ENCODE measurements around the gene TCL1B. TPM values are rescaled to one million over a fixed set of nuclear protein-coding genes. Genes with fewer than 3 reads are reported as not detected.

Gene TCL1B
- total RNA-seq, 2 experiments from 2014 or later: not detected

DNA sequence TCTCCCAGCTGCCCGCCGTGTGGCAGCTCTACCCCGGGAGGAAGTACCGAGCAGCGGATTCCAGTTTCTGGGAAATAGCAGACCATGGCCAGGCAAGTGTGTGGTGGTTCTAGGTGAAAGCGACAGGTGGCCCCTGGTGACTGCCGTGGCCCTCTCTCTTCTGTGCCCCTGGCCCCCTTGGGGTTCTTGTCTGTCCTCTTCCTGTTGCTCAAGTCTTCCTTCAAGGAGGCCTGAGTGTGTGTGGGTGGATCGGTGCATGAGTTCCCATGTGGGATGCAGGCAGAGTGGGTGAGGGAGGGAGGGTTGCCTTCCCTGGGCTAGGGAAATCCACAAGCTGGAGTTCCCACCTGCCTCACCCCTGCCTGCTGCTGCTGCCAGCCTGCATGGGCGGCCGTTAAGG lies 4.6 kb downstream of the TCL1B start:
- no peaks in the 10 kb centered on the region for H3K9me3 Mint-ChIP-seq
- H3K4me1 Mint-ChIP-seq (ENCODE audit: low read depth): no peaks in the 10 kb centered on the region
- H3K27me3 Mint-ChIP-seq: peaks cover 34% of the 10 kb centered on the region
- no peaks in the 10 kb centered on the region for H3K36me3 Mint-ChIP-seq (ENCODE audit: low read depth)
- peaks cover 0 to 2% of the 10 kb centered on the region in 2 experiments for H3K27me3 ChIP-seq (ENCODE audit: control insufficient read depth in 1 of 2, insufficient read depth in 2 of 2, low read length in 2 of 2)
- H3K36me3 ChIP-seq (ENCODE audit: insufficient read depth, low read length): no peaks in the 10 kb centered on the region
- no peak for ATAC-seq (ENCODE audit: poor library complexity)
- H3K4me1 ChIP-seq (ENCODE audit: insufficient read depth, low read length): no peaks in the 10 kb centered on the region
- POLR2A ChIA-PET: no interaction called here
- peaks cover 0 to 11% of the 10 kb centered on the region in 2 experiments for H3K9me3 ChIP-seq (ENCODE audit: control insufficient read depth in 1 of 2, insufficient read depth in 1 of 2, low read length in 2 of 2)
- no peak for DNase-seq
- intact Hi-C loops (cut with DNase I, micrococcal nuclease): no loop called here
- no peak overlapping the region for H3K4me3 ChIP-seq (ENCODE audit: low read length)
- H3K4me3 Mint-ChIP-seq: no peak overlapping the region
- TF ChIP-seq, protein P1, sequence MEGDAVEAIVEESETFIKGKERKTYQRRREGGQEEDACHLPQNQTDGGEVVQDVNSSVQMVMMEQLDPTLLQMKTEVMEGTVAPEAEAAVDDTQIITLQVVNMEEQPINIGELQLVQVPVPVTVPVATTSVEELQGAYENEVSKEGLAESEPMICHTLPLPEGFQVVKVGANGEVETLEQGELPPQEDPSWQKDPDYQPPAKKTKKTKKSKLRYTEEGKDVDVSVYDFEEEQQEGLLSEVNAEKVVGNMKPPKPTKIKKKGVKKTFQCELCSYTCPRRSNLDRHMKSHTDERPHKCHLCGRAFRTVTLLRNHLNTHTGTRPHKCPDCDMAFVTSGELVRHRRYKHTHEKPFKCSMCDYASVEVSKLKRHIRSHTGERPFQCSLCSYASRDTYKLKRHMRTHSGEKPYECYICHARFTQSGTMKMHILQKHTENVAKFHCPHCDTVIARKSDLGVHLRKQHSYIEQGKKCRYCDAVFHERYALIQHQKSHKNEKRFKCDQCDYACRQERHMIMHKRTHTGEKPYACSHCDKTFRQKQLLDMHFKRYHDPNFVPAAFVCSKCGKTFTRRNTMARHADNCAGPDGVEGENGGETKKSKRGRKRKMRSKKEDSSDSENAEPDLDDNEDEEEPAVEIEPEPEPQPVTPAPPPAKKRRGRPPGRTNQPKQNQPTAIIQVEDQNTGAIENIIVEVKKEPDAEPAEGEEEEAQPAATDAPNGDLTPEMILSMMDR (IDR thresholded peaks at IDR 0.05): no peak
- H3K27ac Mint-ChIP-seq: no peak overlapping the region
- no peak overlapping the region for H3K27ac ChIP-seq (ENCODE audit: low read depth in 1 of 2, low read length in 2 of 2)
- CTCF ChIA-PET: no interaction called here

DNA sequence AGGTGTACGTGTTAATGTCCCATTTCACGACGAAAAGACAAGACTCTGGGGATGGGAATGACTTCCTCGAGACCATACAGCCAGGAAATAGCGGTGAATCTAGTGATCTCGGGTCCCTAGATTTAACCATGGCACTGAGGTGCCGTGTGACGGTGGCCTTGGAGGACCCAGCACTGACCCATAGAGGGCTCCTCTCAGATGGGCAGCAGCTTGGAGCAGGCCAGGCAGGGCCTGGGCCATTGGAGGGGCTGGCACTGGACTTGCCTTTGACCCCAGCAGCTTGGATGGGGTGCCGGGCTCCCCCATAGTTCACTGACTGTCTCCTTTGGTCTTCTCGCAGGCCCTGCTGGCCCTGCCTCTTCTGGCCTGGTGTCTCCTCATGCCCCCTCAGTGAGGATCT lies 5.4 kb downstream of the TCL1B start:
- H3K4me1 ChIP-seq (ENCODE audit: insufficient read depth, low read length): no peaks in the 10 kb centered on the region
- Mint-ChIP-seq H3K27me3 (peaks cover 42% of the 10 kb centered on the region), H3K4me3 (no peak overlapping the region), H3K9me3 (no peaks in the 10 kb centered on the region), H3K36me3 (ENCODE audit: low read depth) (no peaks in the 10 kb centered on the region), H3K27ac (no peak overlapping the region), H3K4me1 (ENCODE audit: low read depth) (no peaks in the 10 kb centered on the region)
- ATAC-seq (ENCODE audit: poor library complexity): no peak
- CTCF ChIA-PET: no interaction called here
- intact Hi-C loops (cut with DNase I, micrococcal nuclease): no loop called here
- H3K27me3 ChIP-seq (ENCODE audit: control insufficient read depth in 1 of 2, insufficient read depth in 2 of 2, low read length in 2 of 2): peaks cover 0 to 2% of the 10 kb centered on the region in 2 experiments
- TF ChIP-seq, protein P1 (IDR thresholded peaks at IDR 0.05): no peak
- H3K27ac ChIP-seq (ENCODE audit: low read depth in 1 of 2, low read length in 2 of 2): no peak overlapping the region
- H3K9me3 ChIP-seq (ENCODE audit: control insufficient read depth in 1 of 2, insufficient read depth in 1 of 2, low read length in 2 of 2): peaks cover 0 to 7% of the 10 kb centered on the region in 2 experiments
- no peak for DNase-seq
- no peak overlapping the region for H3K4me3 ChIP-seq (ENCODE audit: low read length)
- POLR2A ChIA-PET: no interaction called here
- H3K36me3 ChIP-seq (ENCODE audit: insufficient read depth, low read length): no peaks in the 10 kb centered on the region

DNA sequence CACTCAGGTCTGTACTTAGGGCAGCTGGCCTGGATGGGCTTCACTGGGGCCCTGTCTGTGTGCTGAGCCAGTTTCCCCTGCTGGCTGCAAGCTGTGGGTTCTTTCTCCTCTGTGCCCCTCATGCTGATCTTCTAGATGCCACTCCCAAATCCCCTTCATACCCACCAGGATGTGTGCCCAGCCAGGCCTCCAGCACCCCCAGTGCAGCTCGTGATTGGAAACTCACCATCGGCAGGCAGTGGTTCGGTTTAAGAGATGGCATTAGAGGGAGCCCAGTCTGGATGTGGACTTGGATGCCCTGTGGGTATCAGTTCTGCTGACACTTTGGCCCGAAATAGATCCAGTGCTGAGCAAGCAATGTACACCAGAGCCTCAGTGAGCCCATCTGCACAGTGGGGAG lies 5.9 kb downstream of the TCL1B start:
- POLR2A ChIA-PET: no interaction called here
- no peaks in the 10 kb centered on the region for H3K4me1 Mint-ChIP-seq (ENCODE audit: low read depth)

More for the DNA sequence above, 5.9 kb downstream of the TCL1B start:
- no peaks in the 10 kb centered on the region for H3K4me1 ChIP-seq (ENCODE audit: insufficient read depth, low read length)
- Mint-ChIP-seq H3K36me3 (ENCODE audit: low read depth) (no peaks in the 10 kb centered on the region), H3K9me3 (no peaks in the 10 kb centered on the region), H3K4me3 (no peak overlapping the region), H3K27me3 (peaks cover 44% of the 10 kb centered on the region), H3K27ac (no peak overlapping the region)
- ATAC-seq (ENCODE audit: poor library complexity) (no peak), DNase-seq (no peak)
- H3K4me3 ChIP-seq (ENCODE audit: low read length): no peak overlapping the region
- no peaks in the 10 kb centered on the region for H3K36me3 ChIP-seq (ENCODE audit: insufficient read depth, low read length)
- CTCF ChIA-PET: no interaction called here
- peaks cover 0 to 2% of the 10 kb centered on the region in 2 experiments for H3K27me3 ChIP-seq (ENCODE audit: control insufficient read depth in 1 of 2, insufficient read depth in 2 of 2, low read length in 2 of 2)
- no peak overlapping the region for H3K27ac ChIP-seq (ENCODE audit: low read depth in 1 of 2, low read length in 2 of 2)
- H3K9me3 ChIP-seq (ENCODE audit: control insufficient read depth in 1 of 2, insufficient read depth in 1 of 2, low read length in 2 of 2): peaks cover 0 to 4% of the 10 kb centered on the region in 2 experiments
- TF ChIP-seq, protein P1 (IDR thresholded peaks at IDR 0.05): no peak
- intact Hi-C loops (cut with DNase I, micrococcal nuclease): no loop called here

Measured in CD4-positive, alpha-beta T cell (primary cell).